PC-3 (cell line): ENCODE results near the gene BSN. TPM values are rescaled to one million over a fixed set of nuclear protein-coding genes. Genes with fewer than 3 reads are reported as not detected.

Experiments
- ATAC-seq: fragments of 200-7000 bp; cut with Tn5 transposase; 2 replicates; pipeline ENCODE4 v1.9.1; 2020; ENCODE audit warnings: mild to moderate bottlenecking, moderate library complexity
- BruUV-seq: library from RNA; stranded (reverse); fragments of 400-500 nt; replicated peaks from 2 replicates; lab custom pipeline; 2021; lab: Mats Ljungman, UMichigan
- CTCF ChIA-PET: fragments of 300-600 bp; sonication (Branson Sonifier 250); formaldehyde crosslinking; loops from one replicate; lab custom pipeline; 2022; ENCODE audit warnings: antibody characterized with exemption; lab: Charles Lee
- POLR2A ChIA-PET: fragments of 300-600 bp; sonication (Branson Sonifier 250); formaldehyde crosslinking; loops from one replicate; lab custom pipeline; 2022; ENCODE audit warnings: antibody characterized with exemption; ENCODE audit not compliant: unreplicated experiment; lab: Charles Lee
- DNase-seq: peaks from one replicate; pipeline ENCODE4 v3.0.0-alpha.2; 2015
- H2AFZ ChIP-seq: fragments of 300-600 bp; sonication (generic); 2 replicates; pipeline ENCODE4 v1.6.0; 2016; ENCODE audit warnings: antibody characterized with exemption, low read length
- H3F3A ChIP-seq: fragments of 300-600 bp; sonication (generic); one replicate; pipeline ENCODE4 v1.6.0; 2017; ENCODE audit warnings: antibody characterized with exemption, low read length, control low read depth, mild to moderate bottlenecking; ENCODE audit not compliant: unreplicated experiment
- H3K27ac ChIP-seq: fragments of 300-600 bp; sonication (generic); 2 replicates; pipeline ENCODE4 v1.5.1; 2016; ENCODE audit warnings: mild to moderate bottlenecking, low read length
- H3K27me3 ChIP-seq: fragments of 300-600 bp; sonication (generic); 2 replicates; pipeline ENCODE4 v1.6.1; 2016; ENCODE audit warnings: low read length, mixed read lengths
- H3K36me3 ChIP-seq: fragments of 300-600 bp; sonication (generic); 2 replicates; pipeline ENCODE4 v1.6.1; 2016; ENCODE audit warnings: low read depth, mixed run types, low read length, mixed read lengths
- H3K4me1 ChIP-seq: fragments of 300-600 bp; sonication (generic); 2 replicates; pipeline ENCODE4 v1.5.1; 2016; ENCODE audit warnings: low read length; ENCODE audit not compliant: insufficient read depth
- H3K4me2 ChIP-seq: fragments of 300-600 bp; sonication (generic); 2 replicates; pipeline ENCODE4 v1.6.0; 2016; ENCODE audit warnings: low read length
- H3K4me3 ChIP-seq: fragments of 300-600 bp; sonication (generic); 2 replicates; pipeline ENCODE4 v1.5.1; 2016; ENCODE audit warnings: mild to moderate bottlenecking, low read length, mixed read lengths
- H3K79me2 ChIP-seq: fragments of 300-600 bp; sonication (generic); 2 replicates; pipeline ENCODE4 v1.6.1; 2017; ENCODE audit warnings: low read length, mixed read lengths
- H3K9ac ChIP-seq: fragments of 300-600 bp; sonication (generic); 2 replicates; pipeline ENCODE4 v1.6.0; 2016; ENCODE audit warnings: mild to moderate bottlenecking, low read length
- H3K9me2 ChIP-seq: fragments of 300-600 bp; sonication (generic); replicated peaks from 2 replicates; pipeline ENCODE4 v1.6.1; 2016; ENCODE audit warnings: mixed run types, low read length, mixed read lengths
- H3K9me3 ChIP-seq: fragments of 300-600 bp; sonication (generic); 2 replicates; pipeline ENCODE4 v1.6.1; 2016; ENCODE audit warnings: low read length, mixed read lengths
- H4K20me1 ChIP-seq: fragments of 300-600 bp; sonication (generic); 2 replicates; pipeline ENCODE4 v1.6.1; 2016; ENCODE audit warnings: low read length, mixed read lengths
- EZH2 ChIP-seq: fragments of 300-600 bp; sonication (generic); IDR thresholded peaks from one replicate; pipeline ENCODE4 v1.6.1; 2017; ENCODE audit warnings: antibody characterized with exemption, mild to moderate bottlenecking, low read length; ENCODE audit not compliant: unreplicated experiment
- EZH2phosphoT487 ChIP-seq: fragments of 300-600 bp; sonication (generic); IDR thresholded peaks from 2 replicates; pipeline ENCODE4 v1.6.1; 2018; ENCODE audit warnings: mild to moderate bottlenecking, antibody characterized with exemption, low read length, borderline replicate concordance
- intact Hi-C: fragments of 100-400 bp; cut with micrococcal nuclease; formaldehyde crosslinking; loops from 2 replicates; pipeline ENCODE4 v1.9.0; 2023
- total RNA-seq: library from RNA; depleted of rRNA; stranded (reverse); fragments of >200 nt; gene quantifications from 2 replicates; pipeline ENCODE4 v1.2.3, GENCODE V29; 2014
- TF ChIP-seq, protein P1 (sequence below): fragments of 300-600 bp; sonication (generic); conservative IDR thresholded peaks from 2 replicates; pipeline ENCODE4 v1.5.1; 2017; ENCODE audit warnings: antibody characterized with exemption, low read depth, mild to moderate bottlenecking, low read length

The BSN gene
- total RNA-seq, 1 experiment from 2014 or later: 0.80 TPM

DNA sequence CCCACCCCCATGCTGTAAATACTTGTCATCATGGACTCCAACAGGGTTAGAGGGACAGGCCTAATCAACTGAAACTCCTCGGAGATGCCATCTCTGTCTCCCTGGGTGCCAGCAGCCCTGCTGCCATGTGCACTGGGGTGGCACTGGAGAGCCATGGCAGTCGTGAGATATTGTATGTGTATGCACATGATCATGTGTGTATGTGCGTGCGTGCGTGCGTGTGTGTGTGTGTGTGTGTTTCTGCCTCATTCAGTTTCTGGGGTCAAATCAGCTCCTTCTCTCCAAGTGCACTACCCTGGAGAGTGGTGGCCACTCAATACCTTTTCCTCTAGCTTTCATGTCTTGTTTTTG lies 116.6 kb downstream of the BSN start:
- H3K4me1 ChIP-seq: peaks cover 41% of the 10 kb centered on the region
- ChIA-PET POLR2A (no interaction called here), CTCF (interaction anchor here (3.3 kb wide), 1 partner anchor 131 kb away, joined by 52 read pairs; no protein-coding TSS in a partner anchor)
- H3K9ac ChIP-seq: no peak overlapping the region
- no peak overlapping the region for H3K4me3 ChIP-seq
- H3K9me3 ChIP-seq: no peaks in the 10 kb centered on the region
- H3K9me2 ChIP-seq: no peaks in the 10 kb centered on the region
- H3K79me2 ChIP-seq: peaks cover 22% of the 10 kb centered on the region
- peaks cover 4% of the 10 kb centered on the region for H3F3A ChIP-seq
- no peaks in the 10 kb centered on the region for H4K20me1 ChIP-seq
- DNase-seq: no peak
- no peak overlapping the region for H3K4me2 ChIP-seq
- no peak for TF ChIP-seq EZH2
- TF ChIP-seq, protein P1, sequence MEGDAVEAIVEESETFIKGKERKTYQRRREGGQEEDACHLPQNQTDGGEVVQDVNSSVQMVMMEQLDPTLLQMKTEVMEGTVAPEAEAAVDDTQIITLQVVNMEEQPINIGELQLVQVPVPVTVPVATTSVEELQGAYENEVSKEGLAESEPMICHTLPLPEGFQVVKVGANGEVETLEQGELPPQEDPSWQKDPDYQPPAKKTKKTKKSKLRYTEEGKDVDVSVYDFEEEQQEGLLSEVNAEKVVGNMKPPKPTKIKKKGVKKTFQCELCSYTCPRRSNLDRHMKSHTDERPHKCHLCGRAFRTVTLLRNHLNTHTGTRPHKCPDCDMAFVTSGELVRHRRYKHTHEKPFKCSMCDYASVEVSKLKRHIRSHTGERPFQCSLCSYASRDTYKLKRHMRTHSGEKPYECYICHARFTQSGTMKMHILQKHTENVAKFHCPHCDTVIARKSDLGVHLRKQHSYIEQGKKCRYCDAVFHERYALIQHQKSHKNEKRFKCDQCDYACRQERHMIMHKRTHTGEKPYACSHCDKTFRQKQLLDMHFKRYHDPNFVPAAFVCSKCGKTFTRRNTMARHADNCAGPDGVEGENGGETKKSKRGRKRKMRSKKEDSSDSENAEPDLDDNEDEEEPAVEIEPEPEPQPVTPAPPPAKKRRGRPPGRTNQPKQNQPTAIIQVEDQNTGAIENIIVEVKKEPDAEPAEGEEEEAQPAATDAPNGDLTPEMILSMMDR: no peak
- intact Hi-C loops: loop anchor here (1.0 to 5.0 kb wide), 5 partner anchors 33 to 219 kb away; partner anchors contain the start of gene DAG1
- BruUV-seq: no TSS peak
- no peaks in the 10 kb centered on the region for H3K27me3 ChIP-seq
- H3K27ac ChIP-seq: no peak overlapping the region
- H3K36me3 ChIP-seq: no peaks in the 10 kb centered on the region
- no peak for ATAC-seq
- H2AFZ ChIP-seq: no peak overlapping the region

DNA sequence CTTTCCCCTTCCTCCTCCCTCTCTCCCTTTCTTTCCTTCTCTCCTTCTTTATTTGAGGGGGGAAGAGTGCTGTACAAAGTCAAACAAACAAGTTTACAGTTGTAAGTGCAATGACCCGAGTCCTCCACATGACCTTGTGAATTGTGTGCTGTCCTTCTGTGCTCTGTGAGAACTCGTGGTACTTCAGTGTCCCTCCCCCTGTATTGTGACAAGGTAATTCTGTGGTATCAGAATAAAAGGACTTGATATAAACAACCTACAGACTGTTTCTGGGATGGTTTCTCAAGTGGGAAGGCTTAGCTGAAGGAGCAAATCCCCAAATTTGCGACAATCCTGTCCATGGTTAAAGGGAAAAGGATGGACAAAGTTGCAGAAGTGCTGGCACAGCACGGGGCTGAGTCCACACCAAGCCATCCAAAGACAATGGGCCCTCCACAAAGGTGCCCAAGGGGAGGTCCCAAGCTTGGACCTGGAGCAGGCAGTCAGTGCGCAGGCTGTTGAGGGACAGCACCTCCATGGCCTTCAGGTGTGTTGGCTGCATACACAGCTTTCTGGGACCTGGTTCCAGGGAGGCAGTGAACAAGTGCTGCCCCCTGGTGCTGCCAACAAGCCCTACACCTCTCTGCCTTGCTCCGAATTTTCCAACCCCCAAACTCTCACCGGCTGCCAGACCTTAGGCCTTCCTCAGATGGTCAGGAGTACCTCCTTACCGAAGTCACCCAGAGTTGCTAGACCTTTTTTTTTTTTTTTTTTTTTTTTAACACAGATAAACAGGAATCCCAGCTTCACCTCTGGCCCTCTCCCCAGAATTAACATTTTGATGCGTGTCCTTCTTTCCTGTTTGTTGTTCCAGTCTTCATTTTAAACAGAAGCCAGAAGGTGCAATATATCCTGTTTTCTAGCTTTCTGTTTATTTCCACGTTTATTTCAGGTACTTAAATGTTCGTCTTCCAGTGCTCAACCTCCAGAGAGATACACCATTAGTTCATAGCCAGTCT lies 117.3 kb downstream of the BSN start:
- ChIA-PET CTCF (interaction anchor here (0.6 to 3.3 kb wide), 3 partner anchors 33 to 256 kb away, joined by 3 to 52 read pairs (median 3); no protein-coding TSS in a partner anchor), POLR2A (interaction anchor here (0.6 kb wide), 1 partner anchor 563 kb away, joined by 9 read pairs; no protein-coding TSS in a partner anchor)
- Histone ChIP-seq H3K4me3 (no peak overlapping the region), H3K4me2 (no peak overlapping the region), H4K20me1 (no peaks in the 10 kb centered on the region), H3K27me3 (no peaks in the 10 kb centered on the region), H3K4me1 (peaks cover 41% of the 10 kb centered on the region), H3K9me3 (no peaks in the 10 kb centered on the region), H2AFZ (no peak overlapping the region), H3K79me2 (peaks cover 24% of the 10 kb centered on the region), H3K9me2 (no peaks in the 10 kb centered on the region), H3F3A (peaks cover 4% of the 10 kb centered on the region), H3K36me3 (0 out of 2 replicates have a peak, but pooled peaks cover 5% of the 10 kb centered on the region), H3K9ac (no peak overlapping the region), H3K27ac (no peak overlapping the region)
- BruUV-seq: no TSS peak
- no peak for TF ChIP-seq EZH2phosphoT487
- TF ChIP-seq EZH2: no peak
- TF ChIP-seq, protein P1: peak; percentile 90
- peak; percentile 87 for DNase-seq
- peak; percentile 5 for ATAC-seq
- intact Hi-C loops: loop anchor here (1.0 to 5.0 kb wide), 5 partner anchors 33 to 219 kb away; partner anchors contain the start of gene DAG1
